Fibroblast of pulmonary artery (primary cell): ENCODE results near the gene VIPAS39.

ENCODE experiments used
- DNase-seq: peaks from one replicate; pipeline ENCODE4 v3.0.0-alpha.2; 2010; ENCODE audit warnings: low read depth
- H3K4me3 ChIP-seq: replicated peaks from 2 replicates; pipeline ENCODE4 v1.5.1; 2011; ENCODE audit warnings: low read depth, mild to moderate bottlenecking, control low read depth, low read length, moderate library complexity
- CTCF ChIP-seq: IDR thresholded peaks from 2 replicates; pipeline ENCODE4 v1.5.1; 2011; ENCODE audit warnings: mild to moderate bottlenecking, control low read depth, low read length, inconsistent platforms; ENCODE audit errors: missing control alignments

The VIPAS39 gene

GRCh38 chr14:77457522-77458248, at the start of gene VIPAS39, which contains the start of gene AHSA1:
Gene VIPAS39, minus strand, starts transcription at chr14:77457601. Its CDS starts 3,499 bp downstream, at chr14:77454102.
Gene AHSA1, plus strand, starts transcription at chr14:77458093. Its CDS starts 97 bp downstream, at chr14:77458190.
- DNase-seq = peak; percentile 100
- no peak for TF ChIP-seq CTCF
- H3K4me3 ChIP-seq = peak within 1 kb of the TSS; percentile 96

DNA sequence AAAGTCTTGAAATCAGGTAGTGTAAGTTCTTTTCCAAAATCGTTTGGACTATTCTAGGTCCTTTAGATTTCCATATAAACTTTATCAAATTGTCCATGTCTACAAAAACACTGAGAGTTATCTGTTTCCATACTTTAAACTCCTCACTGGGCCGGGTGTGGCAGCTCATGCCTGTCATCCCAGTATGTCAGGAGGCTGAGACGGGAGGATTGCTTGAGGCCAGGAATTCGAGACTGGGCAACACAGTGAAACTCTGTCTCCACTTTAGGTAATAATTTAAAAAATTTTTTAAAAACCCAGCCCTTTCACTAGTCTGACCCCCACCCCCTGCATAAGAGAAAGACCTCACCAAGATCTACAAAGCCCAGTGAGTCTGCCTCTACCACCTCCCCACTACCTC, 47.6 kb upstream of the VIPAS39 start:
- DNase-seq = no peak
- no peak overlapping the region for H3K4me3 ChIP-seq
- no peak for TF ChIP-seq CTCF

GRCh38 chr14:77503138-77503537, 45.7 kb upstream of the VIPAS39 start:
- no peak overlapping the region for H3K4me3 ChIP-seq
- TF ChIP-seq CTCF = no peak

DNA sequence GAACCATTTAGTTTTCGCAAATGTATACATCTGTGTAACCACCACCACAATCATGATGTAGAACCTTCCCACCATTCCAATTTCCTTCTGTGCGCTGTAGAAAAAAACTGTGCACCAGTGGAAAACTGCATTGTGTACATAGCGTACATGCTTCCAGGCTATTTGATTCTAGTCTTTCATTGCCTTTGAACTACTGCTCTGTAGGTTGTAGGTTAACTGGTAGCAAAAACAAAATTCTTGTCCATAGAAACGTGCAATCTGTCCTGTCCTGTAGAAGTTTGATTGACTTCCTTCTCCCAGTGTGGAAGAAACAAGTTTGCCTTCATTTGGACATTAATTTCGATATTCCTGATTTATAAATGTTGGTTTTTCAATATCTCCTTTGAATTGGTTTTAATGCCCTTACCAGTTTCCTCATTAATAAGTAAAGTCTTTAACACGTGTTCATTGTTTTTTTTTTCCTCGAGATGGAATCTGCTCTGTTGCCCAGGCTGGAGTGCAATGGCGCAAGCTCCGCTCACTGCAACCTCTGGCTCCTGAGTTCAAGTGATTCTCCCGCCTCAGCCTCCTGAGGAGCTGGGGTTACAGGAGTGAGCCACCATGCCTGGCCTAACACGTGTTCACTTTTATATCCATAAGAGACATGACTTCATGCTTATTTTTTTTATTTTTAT, 44.8 kb upstream of the VIPAS39 start:
- TF ChIP-seq CTCF = no peak
- H3K4me3 ChIP-seq = no peak overlapping the region
- no peak for DNase-seq

More at GRCh38 chr14:77503138-77503537, 45.7 kb upstream of the VIPAS39 start:
- no peak for DNase-seq

GRCh38 chr14:77498984-77499527, 41.7 kb upstream of the VIPAS39 start:
- no peak for DNase-seq
- peak overlapping the region; percentile 43 for H3K4me3 ChIP-seq
- TF ChIP-seq CTCF = no peak

DNA sequence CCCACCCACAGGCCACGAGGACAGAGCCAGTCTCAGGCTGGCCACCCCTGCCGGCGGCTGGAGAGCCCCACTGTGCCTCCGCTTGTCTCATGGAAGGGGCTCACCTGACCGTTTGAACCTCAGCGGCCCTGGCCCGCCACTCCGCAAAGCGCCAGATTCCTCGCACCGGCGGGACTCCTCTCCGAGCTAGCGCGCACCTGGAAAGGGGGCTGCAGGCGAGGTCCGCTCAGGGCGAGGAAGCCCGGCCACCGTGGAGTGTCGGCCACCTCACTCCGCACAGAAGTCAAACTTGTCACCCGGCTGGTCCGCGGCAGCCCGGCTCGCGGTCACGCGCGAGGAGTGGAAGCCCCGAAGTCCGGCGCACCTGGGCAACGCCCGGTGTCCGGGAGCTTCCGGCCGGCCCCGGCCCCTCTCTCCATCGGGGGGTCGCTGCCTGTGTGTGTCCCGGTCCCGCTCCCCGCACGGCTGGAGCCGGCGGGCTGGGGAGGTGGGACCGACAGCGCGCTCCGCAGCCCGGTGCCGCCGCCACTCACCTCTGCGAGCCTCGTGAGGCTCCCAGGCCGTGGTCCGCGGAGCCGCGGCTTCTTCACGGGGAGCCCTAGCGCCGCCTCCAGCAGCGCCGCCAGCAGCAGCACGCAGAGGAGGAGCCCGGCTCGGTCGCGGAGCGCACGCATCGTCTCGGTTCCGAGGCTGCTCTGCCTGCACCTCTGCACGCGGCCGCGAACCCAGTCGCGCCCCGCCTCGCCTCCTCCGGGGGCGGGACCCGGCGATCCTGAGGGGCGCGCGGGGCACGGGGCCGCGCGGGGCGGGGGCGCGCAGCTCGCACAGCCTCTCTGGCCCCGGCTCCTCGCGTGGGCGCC, 40.9 kb upstream of the VIPAS39 start, which contains the start of gene ISM2:
Gene ISM2, minus strand, starts transcription at position 697 of the 860 bp plus-strand sequence. Its CDS starts 23 bp downstream, at position 674.
- peak; percentile 41 for DNase-seq

More for the DNA sequence above, 40.9 kb upstream of the VIPAS39 start, which contains the start of gene ISM2:
- no peak for TF ChIP-seq CTCF
- peak within 1 kb of the TSS; percentile 43 for H3K4me3 ChIP-seq
